ENCODE measurements around the gene SNRK. TPM values are rescaled to one million over a fixed set of nuclear protein-coding genes. Genes with fewer than 3 reads are reported as not detected.

Gene SNRK
- total RNA-seq, 1 experiment from 2014 or later = 12.0 TPM

DNA sequence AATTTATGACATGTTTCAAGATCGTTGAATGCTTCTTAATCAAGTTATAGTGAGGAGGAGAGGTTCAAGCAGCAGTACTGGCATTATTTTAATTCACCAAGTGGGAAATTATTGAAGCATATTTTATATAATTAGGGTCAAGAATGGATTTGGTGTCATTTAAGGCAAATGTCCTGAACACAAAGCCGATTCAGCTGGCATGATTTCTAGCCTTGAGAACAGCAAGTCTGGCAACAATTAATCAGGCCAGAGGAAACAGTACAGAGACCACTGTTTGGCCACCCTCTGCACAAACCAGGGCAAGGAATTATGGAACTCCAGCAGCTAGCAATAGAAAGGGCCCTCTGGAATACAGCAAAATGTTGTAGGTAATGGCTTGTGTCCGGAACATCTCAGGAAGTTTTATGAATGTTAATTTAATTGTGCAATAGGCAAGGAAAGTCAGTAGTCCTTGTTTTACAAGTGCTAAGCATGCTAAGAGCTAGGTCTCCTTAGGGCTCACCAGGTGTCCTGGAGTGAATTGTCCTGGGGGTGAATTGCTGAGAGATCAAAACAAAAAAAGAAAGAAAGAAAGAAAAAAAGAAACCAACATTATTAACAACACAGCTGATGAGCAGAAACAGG is 38.7 kb upstream of the SNRK start:
- Mint-ChIP-seq H3K4me3 (no peak overlapping the region), H3K9me3 (peaks cover 0 to 5% of the 10 kb centered on the region in 2 experiments; a peak in 2 of 5 replicates), H3K36me3 (ENCODE audit: insufficient read depth in 1 of 3, low read depth in 3 of 3) (peaks cover 0 to 1% (median 0%) of the 10 kb centered on the region in 3 experiments; a peak in 2 of 7 replicates), H3K27me3 (ENCODE audit: low read depth) (peaks cover 3% of the 10 kb centered on the region), H3K4me1 (peaks cover 31% of the 10 kb centered on the region in 2 experiments), H3K27ac (no peak overlapping the region)
- no CpG with 5 or more reads among the region's 3 CpGs for WGBS (ENCODE audit: extremely low coverage, insufficient read length, low lambda C conversion rate)
- H3K23me2 ChIP-seq (ENCODE audit: insufficient read length, low read depth, low read length, poor library complexity, severe bottlenecking) = no peaks in the 10 kb centered on the region
- H2BK20ac ChIP-seq (ENCODE audit: low read depth, low read length, poor library complexity, severe bottlenecking) = no peak overlapping the region
- H3K79me1 ChIP-seq (ENCODE audit: insufficient read depth, low read depth, low read length, poor library complexity, severe bottlenecking) = no peaks in the 10 kb centered on the region
- no peak overlapping the region for H4K8ac ChIP-seq (replicated peaks; ENCODE audit: insufficient read length, low read depth, low read length)
- no peak overlapping the region for H4K91ac ChIP-seq (ENCODE audit: insufficient read length, low read depth, low read length)
- no peak overlapping the region for H3K4ac ChIP-seq (ENCODE audit: low read depth, low read length)
- H3K14ac ChIP-seq (ENCODE audit: insufficient read depth, low read length) = no peak overlapping the region
- H3K79me2 ChIP-seq (ENCODE audit: insufficient read depth, low read length) = no peaks in the 10 kb centered on the region
- DNase-seq = no peak
- no peak overlapping the region for H3K9ac ChIP-seq (ENCODE audit: extremely low read depth, insufficient read length, low read length)
- no peak overlapping the region for H3K23ac ChIP-seq (ENCODE audit: insufficient read length, low read depth, low read length)
- no peak overlapping the region for H3K56ac ChIP-seq (ENCODE audit: insufficient read length, low read depth, low read length)
- no peak overlapping the region for H2BK5ac ChIP-seq (ENCODE audit: insufficient read length, low read length)
- H4K5ac ChIP-seq (ENCODE audit: insufficient read length, low read depth, low read length) = no peak overlapping the region
- H2AFZ ChIP-seq (ENCODE audit: low read length) = no peak overlapping the region
- H3T11ph ChIP-seq (ENCODE audit: low read length) = no peak overlapping the region
- H2BK120ac ChIP-seq (ENCODE audit: low read depth, low read length, poor library complexity, severe bottlenecking) = no peak overlapping the region
- no peak overlapping the region for H2AK5ac ChIP-seq (ENCODE audit: insufficient read length, low read length)
- H4K20me1 ChIP-seq (ENCODE audit: control insufficient read depth, insufficient read depth, insufficient read length) = no peaks in the 10 kb centered on the region
- no peak overlapping the region for H3K18ac ChIP-seq (ENCODE audit: insufficient read length, low read depth, low read length)
- TF ChIP-seq, protein P1, sequence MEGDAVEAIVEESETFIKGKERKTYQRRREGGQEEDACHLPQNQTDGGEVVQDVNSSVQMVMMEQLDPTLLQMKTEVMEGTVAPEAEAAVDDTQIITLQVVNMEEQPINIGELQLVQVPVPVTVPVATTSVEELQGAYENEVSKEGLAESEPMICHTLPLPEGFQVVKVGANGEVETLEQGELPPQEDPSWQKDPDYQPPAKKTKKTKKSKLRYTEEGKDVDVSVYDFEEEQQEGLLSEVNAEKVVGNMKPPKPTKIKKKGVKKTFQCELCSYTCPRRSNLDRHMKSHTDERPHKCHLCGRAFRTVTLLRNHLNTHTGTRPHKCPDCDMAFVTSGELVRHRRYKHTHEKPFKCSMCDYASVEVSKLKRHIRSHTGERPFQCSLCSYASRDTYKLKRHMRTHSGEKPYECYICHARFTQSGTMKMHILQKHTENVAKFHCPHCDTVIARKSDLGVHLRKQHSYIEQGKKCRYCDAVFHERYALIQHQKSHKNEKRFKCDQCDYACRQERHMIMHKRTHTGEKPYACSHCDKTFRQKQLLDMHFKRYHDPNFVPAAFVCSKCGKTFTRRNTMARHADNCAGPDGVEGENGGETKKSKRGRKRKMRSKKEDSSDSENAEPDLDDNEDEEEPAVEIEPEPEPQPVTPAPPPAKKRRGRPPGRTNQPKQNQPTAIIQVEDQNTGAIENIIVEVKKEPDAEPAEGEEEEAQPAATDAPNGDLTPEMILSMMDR (conservative IDR thresholded peaks at IDR 0.05) = no peak
- H2BK12ac ChIP-seq (ENCODE audit: insufficient read length, low read depth, low read length) = no peak overlapping the region
- H3K4me1 ChIP-seq (ENCODE audit: insufficient read depth, low read length) = no peaks in the 10 kb centered on the region; the same call in 1 of the 2 replicates
- no peaks in the 10 kb centered on the region for H3K9me3 ChIP-seq (ENCODE audit: control insufficient read depth, low read depth, low read length)
- H2BK15ac ChIP-seq (ENCODE audit: low read depth, low read length) = no peak overlapping the region
- H3K27me3 ChIP-seq (ENCODE audit: insufficient read depth, low read length) = no peaks in the 10 kb centered on the region
- no peak overlapping the region for H3K4me2 ChIP-seq (ENCODE audit: insufficient read depth, insufficient read length, low read length)
- no peak overlapping the region for H3K27ac ChIP-seq (ENCODE audit: insufficient read length, low read depth, low read length)
